HG02678 (cell line): ENCODE results near the gene SPOP.

Experiments used
- ATAC-seq: cut with Tn5 transposase; IDR thresholded peaks from one replicate; pipeline ENCODE4 v1.9.1; 2021; ENCODE audit warnings: mild to moderate bottlenecking, moderate library complexity; ENCODE audit not compliant: unreplicated experiment

SPOP gene

GRCh38 chr17:49588726-49589576 is 88.9 kb downstream of the SPOP start:
- no peak for ATAC-seq

- ATAC-seq, result no peak
Observed at GRCh38 chr17:49588312-49588711, 89.6 kb downstream of the SPOP start.

GRCh38 chr17:49587366-49588073 is 90.4 kb downstream of the SPOP start:
- no peak for ATAC-seq

GRCh38 chr17:49585422-49586027 is 92.4 kb downstream of the SPOP start:
- ATAC-seq, result no peak

- no peak for ATAC-seq
Observed at GRCh38 chr17:49583889-49584288, 94.0 kb downstream of the SPOP start.

- no peak for ATAC-seq
Observed at GRCh38 chr17:49583226-49583625, 94.7 kb downstream of the SPOP start.

- no peak for ATAC-seq
Observed at GRCh38 chr17:49582789-49583188, 95.1 kb downstream of the SPOP start.

- no peak for ATAC-seq
Observed at GRCh38 chr17:49582055-49582722, 95.7 kb downstream of the SPOP start.

GRCh38 chr17:49581648-49581998 is 96.3 kb downstream of the SPOP start:
- no peak for ATAC-seq

- ATAC-seq, result no peak
Observed at GRCh38 chr17:49580981-49581647, 96.8 kb downstream of the SPOP start.

- no peak for ATAC-seq
Observed at GRCh38 chr17:49580055-49580721, 97.7 kb downstream of the SPOP start.

- no peak for ATAC-seq
Observed at GRCh38 chr17:49579522-49579921, 98.4 kb downstream of the SPOP start.

GRCh38 chr17:49578952-49579500 is 98.9 kb downstream of the SPOP start:
- no peak for ATAC-seq

- no peak for ATAC-seq
Observed at GRCh38 chr17:49578414-49578813, 99.5 kb downstream of the SPOP start.

GRCh38 chr17:49577963-49578362 is 99.9 kb downstream of the SPOP start:
- ATAC-seq, result no peak

GRCh38 chr17:49577650-49577934 is 100.3 kb downstream of the SPOP start:
- no peak for ATAC-seq

- no peak for ATAC-seq
Observed at GRCh38 chr17:49576917-49577649, 100.8 kb downstream of the SPOP start.

- no peak for ATAC-seq
Observed at GRCh38 chr17:49576088-49576916, 101.6 kb downstream of the SPOP start.

- no peak for ATAC-seq
Observed at GRCh38 chr17:49575679-49576087, 102.2 kb downstream of the SPOP start, which contains the start of gene NXPH3. TSS of gene NXPH3 (plus strand) at chr17:49575871. CDS start at chr17:49576220, 349 bp downstream.
